K562 (cell line): ENCODE results near the gene FGF14. TPM values are rescaled to one million over a fixed set of nuclear protein-coding genes. Genes with fewer than 3 reads are reported as not detected.
"Not testable (repeated sequence)": the region's sequence is repeated elsewhere in the genome, so short reads cannot be mapped to it uniquely, and the experiment has no call there.

Source experiments
- ATAC-seq: fragments of 200-7000 bp; cut with Tn5 transposase; 3 replicates; pipeline ENCODE4 v1.9.1; 2020; ENCODE audit warnings: moderate library complexity
- BruUV-seq: library from RNA; stranded (reverse); fragments of 400-500 nt; replicated peaks from 2 replicates; lab custom pipeline; 2021; lab: Mats Ljungman, UMichigan
- CTCF ChIA-PET: fragments of 300-600 bp; formaldehyde crosslinking; extraction: SDS; loops from one replicate; lab custom pipeline; 2021; ENCODE audit warnings: low intra/inter-chr PET ratio; lab: Yijun Ruan, JAX
- POLR2A ChIA-PET: fragments of 300-600, 350-650 bp; sonication (Branson Sonifier 250); formaldehyde crosslinking; extraction: SDS; loops from one replicate; lab custom pipeline; 2021; ENCODE audit warnings: antibody characterized with exemption, inconsistent platforms; lab: Yijun Ruan, JAX
- DNase-seq, 4 experiments: peaks; one replicate each; pipeline versions ENCODE4 v3.0.0 to v3.0.0-alpha.2; 2011 to 2018; ENCODE audit warnings: low spot score in 3 of 4, mixed read lengths in 3 of 4; ENCODE audit errors: extremely low read depth in 1 of 4
- FAIRE-seq: peaks from 2 replicates; lab custom pipeline; 2011; peaks lifted over from hg19 to GRCh38; lab: Jason Lieb, UNC
- H2AFZ ChIP-seq: 2 replicates; pipeline ENCODE4 v1.6.0; 2011; ENCODE audit warnings: low read depth, low read length, control low read depth, inconsistent platforms
- H3K27ac ChIP-seq: fragments of 200-600 bp; 3 replicates; pipeline ENCODE4 v1.8.0; 2011; ENCODE audit warnings: low read depth, mild to moderate bottlenecking, control low read depth, inconsistent platforms, low read length, moderate library complexity, mixed read lengths; ENCODE audit errors: extremely low read depth
- H3K27me3 ChIP-seq, 2 experiments: fragments of 300-600 bp in 1 of 2; 2 replicates in 1 of 2; 3 replicates in 1 of 2; pipeline versions ENCODE4 v1.6.0 to v1.8.0; 2011; ENCODE audit warnings: inconsistent platforms in 2 of 2, low read length in 2 of 2, mild to moderate bottlenecking in 1 of 2, mixed read lengths in 1 of 2, moderate library complexity in 1 of 2; ENCODE audit not compliant: control insufficient read depth in 2 of 2, insufficient read depth in 2 of 2
- H3K36me3 ChIP-seq: fragments of 300-600 bp; 3 replicates; pipeline ENCODE4 v1.8.0; 2011; ENCODE audit warnings: mild to moderate bottlenecking, low read length, inconsistent platforms; ENCODE audit not compliant: control insufficient read depth, insufficient read depth
- H3K4me1 ChIP-seq, 2 experiments: fragments of 200-600 bp in 1 of 2; replicated peaks in 1 of 2; 2 replicates in 1 of 2; 3 replicates in 1 of 2; pipeline versions ENCODE4 v1.5.1 to v1.8.0; 2011; ENCODE audit warnings: inconsistent platforms in 2 of 2, low read length in 2 of 2, mild to moderate bottlenecking in 1 of 2, mixed read lengths in 1 of 2, moderate library complexity in 1 of 2; ENCODE audit not compliant: control insufficient read depth in 2 of 2, insufficient read depth in 2 of 2
- H3K4me2 ChIP-seq: 2 replicates; pipeline ENCODE4 v1.6.1; 2011; ENCODE audit warnings: low read length, control low read depth, inconsistent platforms, mixed read lengths; ENCODE audit not compliant: insufficient read depth
- H3K4me3 ChIP-seq: fragments of 200-600 bp; sonication (generic), shearing (Covaris generic); 2 replicates; pipeline ENCODE4 v1.5.1; 2016; ENCODE audit warnings: control low read depth, inconsistent platforms
- H3K79me2 ChIP-seq: fragments of 200-600 bp; 3 replicates; pipeline ENCODE4 v1.8.0; 2011; ENCODE audit warnings: low read length, inconsistent platforms; ENCODE audit not compliant: control insufficient read depth, insufficient read depth
- H3K9ac ChIP-seq, 2 experiments: 2 replicates each; pipeline versions ENCODE4 v1.6.0 to v1.6.1; 2011; ENCODE audit warnings: low read depth in 2 of 2, low read length in 2 of 2, control low read depth in 1 of 2, inconsistent platforms in 1 of 2, mild to moderate bottlenecking in 1 of 2, mixed read lengths in 1 of 2; ENCODE audit not compliant: insufficient read depth in 1 of 2
- H3K9me1 ChIP-seq: one replicate; pipeline ENCODE4 v1.6.0; 2011; ENCODE audit warnings: inconsistent platforms, mild to moderate bottlenecking, low read length, moderate library complexity; ENCODE audit not compliant: control insufficient read depth, insufficient read depth
- H3K9me3 ChIP-seq: replicated peaks from 2 replicates; pipeline ENCODE4 v1.5.1; 2011; ENCODE audit warnings: low read depth, low read length, inconsistent platforms; ENCODE audit not compliant: control insufficient read depth, insufficient read depth
- H4K20me1 ChIP-seq: replicated peaks from 2 replicates; pipeline ENCODE4 v1.6.1; 2011; ENCODE audit warnings: low read length, inconsistent platforms, mixed read lengths; ENCODE audit not compliant: control insufficient read depth, insufficient read depth
- CBX8 ChIP-seq: fragments of 200-600 bp; sonication (generic); IDR thresholded peaks from 2 replicates; pipeline ENCODE4 v1.6.1; 2012; ENCODE audit warnings: borderline replicate concordance, mixed run types, low read depth, mild to moderate bottlenecking, moderate library complexity, mixed read lengths, low read length, control low read depth, inconsistent platforms; ENCODE audit not compliant: poor library complexity, severe bottlenecking; ENCODE audit errors: extremely low read depth
- FOXP1 ChIP-seq: sonication (generic); formaldehyde crosslinking; IDR thresholded peaks from 2 replicates; pipeline ENCODE4 v1.8.0; 2022; ENCODE audit warnings: mild to moderate bottlenecking, missing genetic modification reagents
- LCOR ChIP-seq: sonication (generic); formaldehyde crosslinking; IDR thresholded peaks from 2 replicates; pipeline ENCODE4 v1.8.0; 2022; ENCODE audit warnings: mild to moderate bottlenecking, missing genetic modification reagents
- NFXL1 ChIP-seq: fragments of 450-650 bp; formaldehyde crosslinking; IDR thresholded peaks from 2 replicates; pipeline ENCODE4 v1.4.0; 2021; ENCODE audit warnings: mild to moderate bottlenecking
- RCOR1 ChIP-seq, 2 experiments: IDR thresholded peaks; 2 replicates each; pipeline ENCODE4 v1.6.1; 2012; ENCODE audit warnings: low read depth in 2 of 2, low read length in 2 of 2, borderline replicate concordance in 1 of 2, improper control_type of control experiment in 1 of 2
- ZNF165 ChIP-seq: fragments of 250-450 bp; sonication (Bioruptor Pico); IDR thresholded peaks from 2 replicates; pipeline ENCODE4 v1.4.0; 2020; ENCODE audit warnings: borderline replicate concordance
- WGBS: fragments of 100-300 bp; shearing (Covaris generic); methylation state at CpG from one replicate; pipeline ENCODE4 v1.1.6; 2016; ENCODE audit warnings: low coverage, mixed read lengths; ENCODE audit not compliant: insufficient coverage; ENCODE audit errors: missing lambda C conversion rate; 5-methylcytosine and 5-hydroxymethylcytosine counted together
- in situ Hi-C: fragments of 300-500 bp; cut with MboI; formaldehyde crosslinking; loops from 4 replicates; pipeline ENCODE4 v1.15.0; 2018; ENCODE audit warnings: inconsistent platforms, mixed read lengths
- intact Hi-C: fragments of 100-400 bp; cut with micrococcal nuclease; formaldehyde crosslinking; loops from 2 replicates; pipeline ENCODE4 v1.14.2; 2022
- polyA plus RNA-seq, 8 experiments: library from polyadenylated mRNA; depleted of rRNA in 4 of 8; stranded (reverse) in 5 of 8; unstranded in 3 of 8; fragments of >200 nt; fragmentation: Nextera tagmentation in 2 of 8; fragmentation: Illumina TruSeq in 1 of 8; extraction: Ambion mirVana in 2 of 8; extraction: Trizol in 1 of 8; gene quantifications; 2 replicates each; pipeline versions ENCODE4 v1.2.1 to v1.2.3, GENCODE V29; 2011 to 2014; ENCODE audit warnings: inconsistent platforms in 1 of 8, missing spikeins in 1 of 8
- total RNA-seq, 7 experiments: library from RNA; depleted of rRNA in 6 of 7; stranded (reverse); fragments of >200 nt in 6 of 7; fragmentation: Illumina TruSeq in 2 of 7; extraction: Trizol in 2 of 7; gene quantifications; 2 replicates each; pipeline versions ENCODE4 v1.2.1 to v1.2.3, GENCODE V29; 2011 to 2021; ENCODE audit warnings: low replicate concordance in 1 of 7

The FGF14 gene
- total and polyA plus RNA-seq, 9 of the 15 experiments (the other 6 are each of a cell fraction or from before 2014, with no cell fraction given): not detected

- no TSS peak for BruUV-seq
- 0% methylated on average over 3 of the region's 3 CpGs for WGBS
- Histone ChIP-seq H3K79me2 (no peaks in the 10 kb centered on the region), H3K4me2 (no peak overlapping the region), H3K27ac (no peak overlapping the region), H3K9me3 (no peaks in the 10 kb centered on the region), H3K27me3 (no peaks in the 10 kb centered on the region)
- POLR2A ChIA-PET: no interaction called here
- TF ChIP-seq LCOR (CRISPR knock-in tag) (no peak), FOXP1 (no peak), NFXL1 (CRISPR knock-in tag) (no peak), ZNF165 (CRISPR knock-in tag) (no peak), CBX8 (no peak), RCOR1 (IDR thresholded peaks at IDR 0.05; ENCODE audit: borderline replicate concordance in 1 of 2, low read depth in 2 of 2, low read length in 2 of 2) (no peak)
- TF ChIP-seq, all 486 proteins: peak for 0
- intact Hi-C loops: no loop called here
- DNase-seq (no peak), ATAC-seq (no peak), FAIRE-seq (no peak)
- no peak overlapping the region for H3K9ac ChIP-seq
- no peak overlapping the region for H3K4me3 ChIP-seq
- H3K36me3 ChIP-seq: no peaks in the 10 kb centered on the region
- H3K4me1 ChIP-seq: no peaks in the 10 kb centered on the region
- CTCF ChIA-PET: no interaction called here
- H2AFZ ChIP-seq: no peak overlapping the region
- in situ Hi-C loops: no loop called here
- no peaks in the 10 kb centered on the region for H4K20me1 ChIP-seq
- H3K9me1 ChIP-seq: no peaks in the 10 kb centered on the region
Observed at GRCh38 chr13:102138635-102139190, 263.1 kb downstream of the FGF14 start.

- 3% methylated on average over 4 of the region's 4 CpGs for WGBS
- FAIRE-seq, H3K4me2 ChIP-seq, H3K9ac ChIP-seq, H2AFZ ChIP-seq, H3K27ac ChIP-seq, H4K20me1 ChIP-seq, H3K79me2 ChIP-seq, H3K27me3 ChIP-seq, in situ Hi-C loops, H3K9me3 ChIP-seq, POLR2A ChIA-PET, BruUV-seq, H3K4me3 ChIP-seq, ATAC-seq, intact Hi-C loops, CTCF ChIA-PET, DNase-seq, H3K9me1 ChIP-seq, H3K4me1 ChIP-seq, H3K36me3 ChIP-seq: not testable (repeated sequence)
Observed at GRCh38 chr13:102137904-102138303, 263.9 kb downstream of the FGF14 start.
